GM12878 (cell line): ENCODE results near the gene SLC2A4. TPM values are rescaled to one million over a fixed set of nuclear protein-coding genes. Genes with fewer than 3 reads are reported as not detected.
A peak's percentile ranks its signal among the peaks of the same experiment; 100 is the strongest.

Experiments
- ATAC-seq: fragments of 200-7000 bp; cut with Tn5 transposase; 3 replicates; pipeline ENCODE4 v1.9.1; 2020; ENCODE audit warnings: mild to moderate bottlenecking, moderate library complexity
- BruUV-seq: library from RNA; stranded (reverse); fragments of 400-500 nt; replicated peaks from 2 replicates; lab custom pipeline; 2021; lab: Mats Ljungman, UMichigan
- CTCF ChIA-PET: fragments of 300-600 bp; sonication (Branson Sonifier 250); formaldehyde crosslinking; extraction: SDS; loops from one replicate; lab custom pipeline; 2021; ENCODE audit warnings: inconsistent platforms; lab: Yijun Ruan, JAX
- POLR2A ChIA-PET: fragments of 350-600 bp; formaldehyde crosslinking; extraction: SDS; loops from one replicate; lab custom pipeline; 2021; ENCODE audit warnings: inconsistent platforms; lab: Charles Lee
- RAD21 ChIA-PET: fragments of 300-600 bp; sonication (Branson Sonifier 250); formaldehyde crosslinking; loops from one replicate; lab custom pipeline; 2023; ENCODE audit warnings: antibody characterized with exemption; ENCODE audit not compliant: unreplicated experiment; lab: Charles Lee
- SMC1A ChIA-PET: fragments of 300-600 bp; sonication (Branson Sonifier 250); formaldehyde crosslinking; loops from one replicate; lab custom pipeline; 2023; ENCODE audit not compliant: unreplicated experiment, uncharacterized antibody; lab: Charles Lee
- DNase-seq: peaks from one replicate; pipeline ENCODE4 v3.0.0-alpha.2; 2011; ENCODE audit warnings: low read depth, low spot score
- FAIRE-seq: peaks from 3 replicates; lab custom pipeline; 2011; peaks lifted over from hg19 to GRCh38; lab: Jason Lieb, UNC
- H2AFZ ChIP-seq: 2 replicates; pipeline ENCODE4 v1.6.0; 2011; ENCODE audit warnings: low read depth, low read length, control low read depth; ENCODE audit not compliant: control insufficient read depth
- H3K27ac ChIP-seq: 2 replicates; pipeline ENCODE4 v1.5.1; 2011; ENCODE audit warnings: control low read depth; ENCODE audit not compliant: control insufficient read depth, insufficient read depth
- H3K27me3 ChIP-seq, 2 experiments: replicated peaks in 1 of 2; 2 replicates each; pipeline versions ENCODE4 v1.6.0 to v1.6.1; 2011; ENCODE audit warnings: low read length in 1 of 2; ENCODE audit not compliant: control insufficient read depth in 2 of 2, insufficient read depth in 2 of 2
- H3K36me3 ChIP-seq, 2 experiments: 2 replicates each; pipeline ENCODE4 v1.5.1; 2011; ENCODE audit warnings: low read length in 1 of 2; ENCODE audit not compliant: control insufficient read depth in 2 of 2, insufficient read depth in 2 of 2
- H3K4me1 ChIP-seq: 2 replicates; pipeline ENCODE4 v1.6.1; 2011; ENCODE audit warnings: mild to moderate bottlenecking, low read length, moderate library complexity, mixed read lengths; ENCODE audit not compliant: control insufficient read depth, insufficient read depth
- H3K4me2 ChIP-seq: 2 replicates; pipeline ENCODE4 v1.6.0; 2011; ENCODE audit warnings: control low read depth; ENCODE audit not compliant: control insufficient read depth, insufficient read depth
- H3K4me3 ChIP-seq: fragments of 200-600 bp; sonication (generic); 2 replicates; pipeline ENCODE4 v1.5.1; 2016
- H3K79me2 ChIP-seq: 2 replicates; pipeline ENCODE4 v1.6.0; 2011; ENCODE audit warnings: low read length; ENCODE audit not compliant: control insufficient read depth, insufficient read depth
- H3K9ac ChIP-seq: 2 replicates; pipeline ENCODE4 v1.8.0; 2011; ENCODE audit warnings: low read length, control low read depth, mixed read lengths; ENCODE audit not compliant: control insufficient read depth, insufficient read depth
- H3K9me3 ChIP-seq: replicated peaks from 3 replicates; pipeline ENCODE4 v1.5.1; 2011; ENCODE audit warnings: mild to moderate bottlenecking, low read length; ENCODE audit not compliant: control insufficient read depth, insufficient read depth
- H4K20me1 ChIP-seq: 2 replicates; pipeline ENCODE4 v1.6.0; 2011; ENCODE audit not compliant: control insufficient read depth, insufficient read depth
- CUX1 ChIP-seq: IDR thresholded peaks from 2 replicates; pipeline ENCODE4 v1.6.1; 2012; ENCODE audit warnings: improper control_type of control experiment, low read depth, low read length; ENCODE audit not compliant: insufficient replicate concordance
- HDAC6 ChIP-seq: fragments of 200-600 bp; sonication (generic); IDR thresholded peaks from one replicate; pipeline ENCODE4 v1.8.0; 2017; ENCODE audit warnings: antibody characterized with exemption; ENCODE audit not compliant: unreplicated experiment
- SUPT20H ChIP-seq: IDR thresholded peaks from 2 replicates; pipeline ENCODE4 v1.6.1; 2011; ENCODE audit warnings: low read depth, mild to moderate bottlenecking, low read length, moderate library complexity, borderline replicate concordance; ENCODE audit not compliant: control insufficient read depth
- TARDBP ChIP-seq: IDR thresholded peaks from 2 replicates; pipeline ENCODE4 v1.6.1; 2016; ENCODE audit warnings: borderline replicate concordance
- TBL1XR1 ChIP-seq: IDR thresholded peaks from 2 replicates; pipeline ENCODE4 v1.6.1; 2012; ENCODE audit warnings: low read depth, low read length, improper control_type of control experiment
- ZNF592 ChIP-seq: fragments of 450-650 bp; IDR thresholded peaks from 2 replicates; pipeline ENCODE4 v1.6.1; 2017; ENCODE audit warnings: mild to moderate bottlenecking, moderate library complexity
- WGBS: methylation state at CpG from one replicate; pipeline ENCODE4 v1.1.6; 2016; ENCODE audit warnings: low lambda C conversion rate; ENCODE audit not compliant: insufficient replicate concordance, insufficient coverage; ENCODE audit errors: missing lambda C conversion rate; 5-methylcytosine and 5-hydroxymethylcytosine counted together
- in situ Hi-C: fragments of 300-500 bp; cut with MboI; formaldehyde crosslinking; loops from 9 replicates; pipeline ENCODE4 v1.14.3; 2018; ENCODE audit warnings: mixed read lengths
- intact Hi-C: fragments of 100-400 bp; cut with micrococcal nuclease; formaldehyde crosslinking; loops from one replicate; pipeline ENCODE4 v1.14.2; 2022; ENCODE audit not compliant: unreplicated experiment
- polyA plus RNA-seq, 11 experiments: library from polyadenylated mRNA; depleted of rRNA in 4 of 11; unstranded in 6 of 11; stranded (reverse) in 5 of 11; fragments of >200 nt; fragmentation: Nextera tagmentation in 4 of 11; fragmentation: Illumina TruSeq in 1 of 11; extraction: Ambion mirVana in 4 of 11; extraction: Trizol in 1 of 11; gene quantifications; 1 replicate in 1 of 11; 2 replicates in 10 of 11; pipeline versions ENCODE4 v1.2.1 to v1.2.3, GENCODE V29; 2011 to 2016; ENCODE audit warnings: inconsistent platforms in 2 of 11, missing spikeins in 2 of 11, low read depth in 1 of 11
- total RNA-seq, 4 experiments: library from RNA; depleted of rRNA in 3 of 4; stranded (reverse); fragments of >200 nt in 3 of 4; fragmentation: Illumina TruSeq in 1 of 4; extraction: Trizol in 1 of 4; gene quantifications; 2 replicates each; pipeline versions ENCODE4 v1.2.1 to v1.2.3, GENCODE V29; 2013 to 2021

SLC2A4 gene
- total and polyA plus RNA-seq, 10 of the 15 experiments (the other 5 are each of a cell fraction or from before 2014, with no cell fraction given) = 0.03 to 0.23 (median 0.04) TPM; not detected in 4

GRCh38 chr17:7327501-7327900, 46.0 kb downstream of the SLC2A4 start:
- peaks cover 17% of the 10 kb centered on the region for H3K79me2 ChIP-seq
- TF ChIP-seq ZNF592 (no peak), TARDBP (no peak), HDAC6 (no peak), CUX1 (no peak), TBL1XR1 (no peak), SUPT20H (no peak)
- TF ChIP-seq, all 136 proteins: peak for 0
- in situ Hi-C loops (no loop called here), intact Hi-C loops (no loop called here)
- Histone ChIP-seq H3K36me3 (peaks cover 6 to 17% of the 10 kb centered on the region in 2 experiments; a peak in 3 of 4 replicates), H3K4me3 (no peak overlapping the region), H3K9ac (0 out of 2 replicates have a peak overlapping the region, but pooled peaks have one; percentile 21), H3K27ac (no peak overlapping the region), H4K20me1 (no peaks in the 10 kb centered on the region), H3K4me1 (peaks cover 27% of the 10 kb centered on the region), H3K4me2 (peak overlapping the region; percentile 66), H3K9me3 (no peaks in the 10 kb centered on the region), H3K27me3 (no peaks in the 10 kb centered on the region), H2AFZ (no peak overlapping the region)
- ATAC-seq = no peak
- ChIA-PET POLR2A (interaction anchor here (3.2 kb wide), 1 partner anchor 9 kb away, joined by 21 read pairs; the partner anchor contains the start of gene ACAP1), SMC1A (interaction anchor here (3.5 kb wide), 1 partner anchor 9 kb away, joined by 21 read pairs; the partner anchor contains the start of gene ACAP1), RAD21 (interaction anchor here (1.5 to 2.2 kb wide), 2 partner anchors 9 to 26 kb away, joined by 3 to 10 read pairs; partner anchors contain the start of gene ACAP1), CTCF (interaction anchor here (5.1 to 7.9 kb wide), 2 partner anchors 10 to 17 kb away, joined by 46 to 49 read pairs; partner anchors contain the start of gene ACAP1)
- no TSS peak for BruUV-seq
- FAIRE-seq = no peak
- 77% methylated on average over 12 of the region's 17 CpGs for WGBS
- DNase-seq = no peak
